SH-SY5Y (cell line): Measurements from ENCODE around the gene PTTG1IP.

Experiments used
- GATA2 ChIP-seq: IDR thresholded peaks from 2 replicates; pipeline ENCODE4 v1.6.1; 2011; ENCODE audit warnings: mild to moderate bottlenecking, low read depth, low read length
- GATA3 ChIP-seq: IDR thresholded peaks from 2 replicates; pipeline ENCODE4 v1.6.1; 2011; ENCODE audit warnings: low read depth, mild to moderate bottlenecking, low read length, moderate library complexity

GRCh38 chr21:44914176-44914874, 40.8 kb upstream of the PTTG1IP start:
- TF ChIP-seq GATA2 (no peak), GATA3 (no peak)
